ENCODE results near the gene ZNF208. TPM values are rescaled to one million over a fixed set of nuclear protein-coding genes. Genes with fewer than 3 reads are reported as not detected.

ZNF208 gene
- total RNA-seq, 1 donor from 2014 or later = 1.7 TPM

DNA sequence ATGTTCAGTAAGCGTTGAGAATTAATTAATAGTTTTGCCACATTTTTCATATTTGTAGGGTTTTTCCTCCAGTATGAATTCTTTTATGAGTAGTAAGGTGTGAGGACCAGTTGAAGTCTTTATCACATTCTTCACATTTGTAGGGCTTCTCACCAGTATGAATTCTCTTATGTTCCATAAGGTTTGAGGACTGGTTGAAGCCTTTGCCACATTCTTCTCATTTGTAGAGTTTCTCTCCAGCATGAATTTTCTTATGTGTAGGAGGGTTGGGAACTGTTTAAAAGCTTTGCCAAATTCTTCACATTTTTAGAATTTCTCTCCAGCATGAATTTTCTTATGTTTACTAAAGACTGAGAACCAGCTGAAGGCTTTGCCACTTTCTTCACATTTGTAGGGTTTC, 40.3 kb downstream of the ZNF208 start:
- no peak for DNase-seq (ENCODE audit: low spot score)
- peaks cover 26% of the 10 kb centered on the region for H3K9me3 Mint-ChIP-seq (ENCODE audit: unreplicated experiment)
- TF ChIP-seq, protein P1, sequence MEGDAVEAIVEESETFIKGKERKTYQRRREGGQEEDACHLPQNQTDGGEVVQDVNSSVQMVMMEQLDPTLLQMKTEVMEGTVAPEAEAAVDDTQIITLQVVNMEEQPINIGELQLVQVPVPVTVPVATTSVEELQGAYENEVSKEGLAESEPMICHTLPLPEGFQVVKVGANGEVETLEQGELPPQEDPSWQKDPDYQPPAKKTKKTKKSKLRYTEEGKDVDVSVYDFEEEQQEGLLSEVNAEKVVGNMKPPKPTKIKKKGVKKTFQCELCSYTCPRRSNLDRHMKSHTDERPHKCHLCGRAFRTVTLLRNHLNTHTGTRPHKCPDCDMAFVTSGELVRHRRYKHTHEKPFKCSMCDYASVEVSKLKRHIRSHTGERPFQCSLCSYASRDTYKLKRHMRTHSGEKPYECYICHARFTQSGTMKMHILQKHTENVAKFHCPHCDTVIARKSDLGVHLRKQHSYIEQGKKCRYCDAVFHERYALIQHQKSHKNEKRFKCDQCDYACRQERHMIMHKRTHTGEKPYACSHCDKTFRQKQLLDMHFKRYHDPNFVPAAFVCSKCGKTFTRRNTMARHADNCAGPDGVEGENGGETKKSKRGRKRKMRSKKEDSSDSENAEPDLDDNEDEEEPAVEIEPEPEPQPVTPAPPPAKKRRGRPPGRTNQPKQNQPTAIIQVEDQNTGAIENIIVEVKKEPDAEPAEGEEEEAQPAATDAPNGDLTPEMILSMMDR (IDR thresholded peaks at IDR 0.05; ENCODE audit: unreplicated experiment) = no peak
- H3K27ac Mint-ChIP-seq (ENCODE audit: unreplicated experiment) = no peak overlapping the region
- H3K36me3 Mint-ChIP-seq (ENCODE audit: low read depth, unreplicated experiment) = peaks cover 3% of the 10 kb centered on the region
- no peaks in the 10 kb centered on the region for H3K4me1 Mint-ChIP-seq (ENCODE audit: unreplicated experiment)
- no peaks in the 10 kb centered on the region for H3K27me3 Mint-ChIP-seq (ENCODE audit: unreplicated experiment)
- H3K4me3 Mint-ChIP-seq (ENCODE audit: unreplicated experiment) = no peak overlapping the region

DNA sequence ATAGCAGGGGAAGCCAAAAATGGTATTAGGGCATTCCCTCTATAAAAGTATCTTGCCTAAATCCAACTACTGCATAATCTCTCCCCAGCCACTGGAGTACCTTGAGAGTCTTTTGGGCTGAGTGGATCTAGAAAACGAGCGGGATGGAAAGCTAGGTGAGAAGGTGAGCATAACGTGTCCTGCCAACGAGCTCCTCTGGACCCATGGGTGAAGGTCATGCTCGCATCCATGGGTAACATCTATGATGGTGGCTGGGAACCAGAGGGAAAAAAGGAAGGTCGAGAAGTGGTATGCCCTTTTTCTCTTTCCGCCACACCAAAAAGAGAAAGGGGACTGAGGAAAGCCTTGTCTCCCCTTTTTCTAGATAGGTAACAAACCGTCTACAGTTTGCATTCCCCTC, 63.0 kb downstream of the ZNF208 start:
- H3K4me1 Mint-ChIP-seq (ENCODE audit: unreplicated experiment) = no peaks in the 10 kb centered on the region
- TF ChIP-seq, protein P1 (IDR thresholded peaks at IDR 0.05; ENCODE audit: unreplicated experiment) = no peak
- DNase-seq (ENCODE audit: low spot score) = no peak
- H3K27me3 Mint-ChIP-seq (ENCODE audit: unreplicated experiment) = no peaks in the 10 kb centered on the region
- peaks cover 24% of the 10 kb centered on the region for H3K9me3 Mint-ChIP-seq (ENCODE audit: unreplicated experiment)
- H3K4me3 Mint-ChIP-seq (ENCODE audit: unreplicated experiment) = no peak overlapping the region
- no peaks in the 10 kb centered on the region for H3K36me3 Mint-ChIP-seq (ENCODE audit: low read depth, unreplicated experiment)
- H3K27ac Mint-ChIP-seq (ENCODE audit: unreplicated experiment) = no peak overlapping the region

DNA sequence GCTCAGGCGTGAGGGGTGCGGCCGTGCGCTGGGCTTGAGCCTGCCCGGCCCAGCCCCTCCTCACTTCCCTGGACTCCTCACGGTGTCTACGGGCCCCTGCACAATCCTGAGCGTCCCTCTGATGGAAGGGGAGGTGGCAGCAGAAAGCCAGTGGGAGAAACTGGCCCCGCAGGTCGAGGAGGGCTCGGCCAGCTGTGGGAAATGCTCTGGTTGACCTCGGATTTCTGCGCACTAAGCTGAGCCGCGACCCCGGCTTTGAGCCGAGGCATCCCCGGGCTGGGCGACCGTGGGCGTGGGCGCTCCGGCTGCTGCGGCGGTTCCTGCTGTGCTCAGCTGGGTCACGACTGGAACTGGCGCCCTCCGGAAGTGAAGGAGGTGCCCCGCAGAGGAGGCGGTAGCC, 70.1 kb downstream of the ZNF208 start:
- Mint-ChIP-seq H3K4me1 (ENCODE audit: unreplicated experiment) (no peaks in the 10 kb centered on the region), H3K4me3 (ENCODE audit: unreplicated experiment) (no peak overlapping the region), H3K27me3 (ENCODE audit: unreplicated experiment) (peaks cover 2% of the 10 kb centered on the region), H3K9me3 (ENCODE audit: unreplicated experiment) (peaks cover 20% of the 10 kb centered on the region), H3K36me3 (ENCODE audit: low read depth, unreplicated experiment) (peaks cover 6% of the 10 kb centered on the region), H3K27ac (ENCODE audit: unreplicated experiment) (no peak overlapping the region)
- TF ChIP-seq, protein P1 (IDR thresholded peaks at IDR 0.05; ENCODE audit: unreplicated experiment) = no peak
- no peak for DNase-seq (ENCODE audit: low spot score)

DNA sequence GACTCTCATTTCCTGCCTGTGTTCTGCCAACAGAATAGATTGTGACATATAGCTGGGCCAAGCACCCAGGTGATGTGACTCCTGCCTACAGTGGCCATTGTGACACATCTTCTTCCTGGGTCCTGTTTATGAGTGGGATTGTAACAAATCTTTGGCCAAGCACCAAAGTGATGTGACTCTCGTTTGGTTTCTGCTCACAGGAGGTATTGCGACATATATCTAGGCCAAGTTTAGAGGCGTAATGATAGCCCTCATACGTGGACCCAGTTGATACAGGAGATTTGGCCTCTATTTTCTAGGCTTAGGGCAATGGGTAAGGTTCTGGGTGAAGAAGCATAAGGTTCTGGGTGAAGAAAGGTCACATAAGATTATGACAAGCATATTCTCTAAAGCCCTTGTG, 76.2 kb downstream of the ZNF208 start:
- H3K27me3 Mint-ChIP-seq (ENCODE audit: unreplicated experiment) = peaks cover 2% of the 10 kb centered on the region
- H3K27ac Mint-ChIP-seq (ENCODE audit: unreplicated experiment) = no peak overlapping the region
- H3K9me3 Mint-ChIP-seq (ENCODE audit: unreplicated experiment) = peaks cover 36% of the 10 kb centered on the region
- no peaks in the 10 kb centered on the region for H3K4me1 Mint-ChIP-seq (ENCODE audit: unreplicated experiment)
- DNase-seq (ENCODE audit: low spot score) = no peak
- TF ChIP-seq, protein P1 (IDR thresholded peaks at IDR 0.05; ENCODE audit: unreplicated experiment) = no peak
- H3K36me3 Mint-ChIP-seq (ENCODE audit: low read depth, unreplicated experiment) = peaks cover 15% of the 10 kb centered on the region
- H3K4me3 Mint-ChIP-seq (ENCODE audit: unreplicated experiment) = no peak overlapping the region

DNA sequence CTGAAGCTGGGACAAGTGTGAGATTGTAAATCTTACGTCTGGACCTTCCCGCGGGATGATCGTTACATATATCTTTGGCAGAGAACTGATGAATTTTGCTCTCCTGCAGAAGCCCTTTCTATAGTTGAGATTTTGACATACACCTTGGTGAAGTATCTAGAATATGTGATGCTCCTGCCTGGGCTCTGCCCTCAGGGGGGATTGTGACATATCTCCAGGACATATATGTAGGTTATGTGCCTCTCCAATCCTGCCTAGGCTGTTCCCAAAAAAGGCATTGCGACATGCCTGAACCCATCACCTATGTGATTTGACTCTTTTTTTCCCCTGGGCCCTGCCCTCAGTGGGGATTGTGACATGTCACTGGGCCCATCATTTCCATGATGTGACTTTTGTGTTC, 76.6 kb downstream of the ZNF208 start:
- TF ChIP-seq, protein P1 (IDR thresholded peaks at IDR 0.05; ENCODE audit: unreplicated experiment) = no peak
- Mint-ChIP-seq H3K4me3 (ENCODE audit: unreplicated experiment) (no peak overlapping the region), H3K36me3 (ENCODE audit: low read depth, unreplicated experiment) (peaks cover 18% of the 10 kb centered on the region), H3K9me3 (ENCODE audit: unreplicated experiment) (peaks cover 41% of the 10 kb centered on the region), H3K27ac (ENCODE audit: unreplicated experiment) (no peak overlapping the region), H3K27me3 (ENCODE audit: unreplicated experiment) (peaks cover 2% of the 10 kb centered on the region), H3K4me1 (ENCODE audit: unreplicated experiment) (no peaks in the 10 kb centered on the region)
- DNase-seq (ENCODE audit: low spot score) = no peak
